OCI-LY1 (cell line): ENCODE results near the gene DDI1.

Experiments
- CTCF ChIP-seq: fragments of 200-600 bp; sonication (generic), shearing (Covaris generic); IDR thresholded peaks from 2 replicates; pipeline ENCODE4 v1.5.1; 2017; ENCODE audit warnings: mild to moderate bottlenecking, antibody characterized with exemption, low read length, moderate library complexity, mixed read lengths
- EZH2 ChIP-seq: fragments of 200-600 bp; sonication (generic), shearing (Covaris generic); IDR thresholded peaks from 2 replicates; pipeline ENCODE4 v1.8.0; 2017; ENCODE audit warnings: borderline replicate concordance, mixed run types, mild to moderate bottlenecking, antibody characterized with exemption, low read length, moderate library complexity, mixed read lengths

DNA sequence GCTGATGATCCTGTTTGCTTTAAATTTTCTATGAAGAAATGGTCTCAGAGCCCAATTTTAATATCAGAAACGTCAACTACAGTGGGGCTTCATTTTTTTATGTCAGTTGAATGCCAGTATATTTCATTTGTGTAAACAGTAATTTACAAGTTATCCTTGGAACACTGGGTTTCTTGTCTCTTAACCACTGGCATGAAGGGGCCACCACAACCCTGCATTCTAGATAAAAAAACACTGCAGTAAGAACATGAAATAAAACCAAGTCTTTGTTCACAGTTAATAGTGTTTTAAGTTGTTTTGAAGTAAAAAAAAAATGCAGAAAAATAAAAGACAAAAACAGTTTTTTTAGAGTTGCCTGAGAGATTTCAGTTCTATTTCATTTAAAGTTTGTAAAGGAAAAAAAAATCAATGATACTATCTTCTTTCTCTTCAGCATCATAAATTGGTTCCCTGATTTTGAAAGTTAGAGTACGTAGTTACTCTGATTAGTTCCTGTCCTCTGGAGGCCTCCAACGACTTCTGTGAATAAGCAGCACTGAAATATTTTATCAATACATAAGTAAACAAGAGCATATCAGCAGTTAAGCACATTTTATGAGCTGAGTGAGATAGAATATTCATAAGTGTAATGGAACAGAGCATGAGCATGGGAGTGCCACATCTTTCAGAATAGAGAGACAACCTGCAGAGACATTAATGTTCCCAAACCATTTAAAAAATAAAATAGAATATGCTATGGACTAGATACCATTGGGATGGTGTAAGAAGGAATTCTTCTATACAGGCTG lies 7.8 kb upstream of the DDI1 start:
- TF ChIP-seq CTCF (no peak), EZH2 (no peak)
